Right cardiac atrium (tissue), 5 donors: ENCODE results near the gene C4B. TPM values are rescaled to one million over a fixed set of nuclear protein-coding genes. Genes with fewer than 3 reads are reported as not detected.
"Not testable (repeated sequence)": the region's sequence is repeated elsewhere in the genome, so short reads cannot be mapped to it uniquely, and the experiment has no call there.

ENCODE experiments used
- ATAC-seq, 2 donors: fragments of 200-7000 bp; cut with Tn5 transposase; one replicate each; pipeline versions ENCODE4 v1.8.0 to v1.9.1; 2020; ENCODE audit warnings: moderate library complexity in 2 of 2, mild to moderate bottlenecking in 1 of 2
- DNase-seq, 3 donors: peaks; one replicate each; pipeline ENCODE4 v3.0.0-alpha.2; 2020
- H3K27ac ChIP-seq: one replicate; pipeline ENCODE4 v1.5.1; 2013; ENCODE audit warnings: mild to moderate bottlenecking, low read length, control low read depth, moderate library complexity
- H3K27me3 ChIP-seq: one replicate; pipeline ENCODE4 v1.6.1; 2013; ENCODE audit not compliant: control insufficient read depth, insufficient read depth
- H3K4me1 ChIP-seq: one replicate; pipeline ENCODE4 v1.6.1; 2013; ENCODE audit warnings: low read length; ENCODE audit not compliant: control insufficient read depth, insufficient read depth
- H3K4me3 ChIP-seq: one replicate; pipeline ENCODE4 v1.5.1; 2013; ENCODE audit warnings: low read length, control low read depth
- H3K9me3 ChIP-seq: one replicate; pipeline ENCODE4 v1.6.1; 2013; ENCODE audit warnings: low read length; ENCODE audit not compliant: control insufficient read depth
- WGBS: extraction: QIAGEN DNeasy Blood & Tissue Kit; methylation state at CpG from one replicate; pipeline ENCODE4 v1.1.7; 2013; 5-methylcytosine and 5-hydroxymethylcytosine counted together
- intact Hi-C, 4 donors: fragments of 100-400 bp; cut with DNase I; formaldehyde crosslinking; loops; one replicate each; pipeline versions ENCODE4 v1.11.0 to v1.14.0; 2022 to 2023
- polyA plus RNA-seq: library from polyadenylated mRNA; stranded (reverse); fragments of 200-250 nt; gene quantifications from one replicate; pipeline ENCODE4 v1.2.3, GENCODE V29; 2013
- total RNA-seq, 4 donors: library from RNA; stranded (reverse); fragmentation: NEBNext Ultra II Directional; extraction: Animal tissue kit (Norgen Biotek cat#: 25700); gene quantifications; one replicate each; pipeline ENCODE4 v1.2.1, GENCODE V29; 2021
- donor health status: healthy with polysubstance abuse.
- donor health status: DM: no; HTN: yes; CAD: no.
- donor health status: DM: no; HTN: no; CAD: no.
- donor health status: DM: no; HTN: yes; CAD: no; lungs with severe emphysema.
- donor health status: DM: yes; HTN: yes; CAD: no.

C4B gene
- total and polyA plus RNA-seq, 5 donors = 41.2 to 163 (median 129) TPM

- H3K4me3 ChIP-seq, H3K9me3 ChIP-seq, H3K27me3 ChIP-seq, ATAC-seq, intact Hi-C loops, H3K4me1 ChIP-seq, H3K27ac ChIP-seq: not testable (repeated sequence)
- peak in 1 of 3 donors; percentile 25 for DNase-seq
- WGBS = no CpG with 5 or more reads among the region's 24 CpGs
Measured at GRCh38 chr6:32008037-32008436, 6.6 kb upstream of the C4B start.

DNA sequence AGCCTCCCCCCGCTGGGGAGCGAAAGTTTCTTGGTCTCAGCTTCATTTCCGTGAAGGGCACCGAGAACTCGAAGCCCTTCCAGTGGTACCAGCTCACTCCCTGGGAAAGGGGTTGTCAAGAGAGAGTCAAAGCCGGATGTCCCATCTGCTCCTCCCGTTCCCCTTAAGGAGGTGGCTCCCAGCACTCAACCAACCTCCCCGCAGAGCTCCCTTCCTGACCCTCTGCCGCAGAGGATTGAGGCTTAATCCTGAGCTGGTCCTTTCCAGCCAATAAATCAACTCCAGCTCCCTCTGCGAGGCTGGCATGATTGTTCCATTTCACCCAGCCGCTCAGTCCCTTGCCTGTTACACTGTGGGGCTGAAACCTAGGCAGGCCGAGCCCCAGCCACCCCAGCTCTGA, 6.0 kb upstream of the C4B start:
- H3K27me3 ChIP-seq, H3K4me3 ChIP-seq, H3K9me3 ChIP-seq, intact Hi-C loops, H3K27ac ChIP-seq, ATAC-seq, H3K4me1 ChIP-seq, DNase-seq: not testable (repeated sequence)
- WGBS = 61% methylated on average over 7 of the region's 12 CpGs

GRCh38 chr6:32009537-32009936, 5.1 kb upstream of the C4B start:
- WGBS = 83% methylated on average over 10 of the region's 12 CpGs
- ATAC-seq, H3K27me3 ChIP-seq, H3K9me3 ChIP-seq, H3K4me1 ChIP-seq, intact Hi-C loops, H3K4me3 ChIP-seq, H3K27ac ChIP-seq: not testable (repeated sequence)
- DNase-seq = peak in 1 of 3 donors; percentile 20

GRCh38 chr6:32010856-32011530, 3.6 kb upstream of the C4B start:
- H3K4me1 ChIP-seq, H3K27me3 ChIP-seq, ATAC-seq, H3K9me3 ChIP-seq, H3K4me3 ChIP-seq, H3K27ac ChIP-seq, intact Hi-C loops: not testable (repeated sequence)
- 75% methylated on average over 15 of the region's 27 CpGs for WGBS
- DNase-seq = peak in 2 of 3 donors; percentile 28 to 47

DNA sequence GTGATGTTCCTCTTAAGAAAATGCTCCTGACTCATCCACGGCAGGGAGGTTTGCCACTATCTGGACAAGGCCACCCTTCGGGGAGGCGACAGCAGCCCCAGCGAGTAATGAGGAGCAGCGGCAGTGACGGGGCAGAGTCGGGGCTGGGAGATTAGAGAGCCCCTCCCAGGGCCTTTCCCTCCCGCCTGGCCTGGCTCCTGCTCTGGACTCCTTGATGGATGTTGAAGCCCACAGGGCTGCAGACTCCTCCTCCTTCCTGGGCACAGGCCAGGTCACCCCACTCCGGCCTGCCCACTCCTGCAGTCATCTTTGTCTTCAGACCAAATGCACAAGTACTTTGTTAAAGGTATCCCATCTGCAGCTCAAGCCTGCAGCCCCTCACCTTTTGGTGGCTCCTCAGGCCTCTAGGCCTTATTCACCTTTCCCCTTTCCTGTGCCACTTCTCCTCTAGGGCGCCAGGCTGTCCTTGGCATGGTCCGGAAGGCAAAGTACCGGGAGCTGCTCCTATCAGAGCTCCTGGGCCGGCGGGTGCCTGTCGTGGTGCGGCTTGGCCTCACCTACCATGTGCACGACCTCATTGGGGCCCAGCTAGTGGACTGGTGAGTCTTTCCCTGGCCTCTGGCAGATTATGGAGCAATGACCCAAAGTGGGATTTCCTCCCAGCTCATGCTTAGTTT, 1.5 kb upstream of the C4B start:
- WGBS = 73% methylated on average over 17 of the region's 17 CpGs
- ATAC-seq = peak; percentile 45 to 48
- peak; percentile 51 to 71 (median 64) for DNase-seq
- H3K27ac ChIP-seq, H3K27me3 ChIP-seq, H3K9me3 ChIP-seq, H3K4me1 ChIP-seq, H3K4me3 ChIP-seq, intact Hi-C loops: not testable (repeated sequence)

DNA sequence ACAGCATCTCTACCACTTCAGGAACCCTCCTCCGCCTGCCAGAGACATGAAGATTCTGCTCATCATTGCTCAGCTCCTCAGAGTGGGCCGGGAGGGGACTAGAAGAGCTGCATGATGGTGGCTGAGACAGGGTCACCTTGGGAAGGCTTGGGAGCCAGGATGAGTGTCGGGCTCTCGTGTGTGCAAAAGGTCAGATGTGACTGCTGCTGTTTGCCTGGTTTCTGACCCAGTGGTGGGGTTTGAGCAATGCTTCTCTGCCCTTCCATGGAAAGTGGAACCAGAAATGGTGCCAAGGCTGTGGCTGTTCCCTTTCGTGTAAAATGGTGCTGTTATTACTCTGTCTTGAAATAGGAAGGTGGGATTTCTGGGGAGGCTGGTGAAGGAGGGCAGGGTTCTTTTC, 857 bp upstream of the C4B start:
- H3K9me3 ChIP-seq, H3K27ac ChIP-seq, ATAC-seq, intact Hi-C loops, H3K4me1 ChIP-seq, H3K27me3 ChIP-seq, H3K4me3 ChIP-seq, DNase-seq: not testable (repeated sequence)
- no CpG with 5 or more reads among the region's 5 CpGs for WGBS

DNA sequence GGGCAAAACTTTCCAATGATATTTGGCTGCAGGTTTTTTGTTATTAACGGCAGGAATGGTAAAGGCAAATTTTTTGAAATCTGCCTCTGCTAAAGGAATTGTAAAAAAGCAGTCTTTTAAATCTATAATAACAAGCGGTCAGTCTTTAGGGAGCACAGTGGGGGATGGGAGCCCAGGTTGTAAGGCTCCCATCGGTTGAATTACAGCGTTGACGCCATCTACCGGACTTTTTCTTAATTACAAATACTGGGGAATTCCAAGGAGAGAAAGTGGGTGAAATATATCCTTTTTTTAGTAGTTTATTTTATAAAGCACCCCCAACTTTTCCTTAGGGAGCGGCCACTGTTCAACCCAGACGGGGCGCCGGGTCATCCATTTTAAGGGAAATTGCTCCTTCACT, 7.5 kb downstream of the C4B start:
- ATAC-seq, DNase-seq, H3K9me3 ChIP-seq, H3K4me3 ChIP-seq, intact Hi-C loops, H3K27me3 ChIP-seq, H3K27ac ChIP-seq, H3K4me1 ChIP-seq: not testable (repeated sequence)
- no CpG with 5 or more reads among the region's 10 CpGs for WGBS

DNA sequence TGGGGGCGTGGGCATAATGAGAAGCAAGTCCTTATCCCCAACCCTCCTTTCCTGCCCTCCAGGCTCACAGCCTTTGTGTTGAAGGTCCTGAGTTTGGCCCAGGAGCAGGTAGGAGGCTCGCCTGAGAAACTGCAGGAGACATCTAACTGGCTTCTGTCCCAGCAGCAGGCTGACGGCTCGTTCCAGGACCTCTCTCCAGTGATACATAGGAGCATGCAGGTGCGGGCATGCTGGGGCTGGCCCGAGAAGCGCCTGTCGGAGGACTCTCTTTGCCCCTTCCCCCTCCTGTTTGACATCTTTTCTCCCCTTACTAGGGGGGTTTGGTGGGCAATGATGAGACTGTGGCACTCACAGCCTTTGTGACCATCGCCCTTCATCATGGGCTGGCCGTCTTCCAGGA, 14.0 kb downstream of the C4B start:
- DNase-seq, intact Hi-C loops, H3K9me3 ChIP-seq, H3K27me3 ChIP-seq, H3K4me3 ChIP-seq, H3K27ac ChIP-seq, ATAC-seq, H3K4me1 ChIP-seq: not testable (repeated sequence)
- 90% methylated on average over 7 of the region's 10 CpGs for WGBS

DNA sequence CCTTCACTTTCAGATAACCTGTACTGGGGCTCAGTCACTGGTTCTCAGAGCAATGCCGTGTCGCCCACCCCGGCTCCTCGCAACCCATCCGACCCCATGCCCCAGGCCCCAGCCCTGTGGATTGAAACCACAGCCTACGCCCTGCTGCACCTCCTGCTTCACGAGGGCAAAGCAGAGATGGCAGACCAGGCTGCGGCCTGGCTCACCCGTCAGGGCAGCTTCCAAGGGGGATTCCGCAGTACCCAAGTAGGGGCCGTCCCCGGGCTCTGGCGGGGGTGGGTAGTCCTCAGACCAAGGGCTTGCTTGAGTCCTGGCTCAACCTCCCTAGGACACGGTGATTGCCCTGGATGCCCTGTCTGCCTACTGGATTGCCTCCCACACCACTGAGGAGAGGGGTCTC, 15.0 kb downstream of the C4B start:
- H3K4me1 ChIP-seq, DNase-seq, ATAC-seq, H3K4me3 ChIP-seq, H3K27me3 ChIP-seq, H3K9me3 ChIP-seq, intact Hi-C loops, H3K27ac ChIP-seq: not testable (repeated sequence)
- 91% methylated on average over 7 of the region's 14 CpGs for WGBS

- DNase-seq, H3K27me3 ChIP-seq, H3K4me1 ChIP-seq, H3K9me3 ChIP-seq, H3K4me3 ChIP-seq, H3K27ac ChIP-seq, intact Hi-C loops: not testable (repeated sequence)
- peak; percentile 55 to 59 for ATAC-seq
- WGBS = no CpG with 5 or more reads among the region's 16 CpGs
Measured at GRCh38 chr6:32035283-32036013, 20.9 kb downstream of the C4B start.

DNA sequence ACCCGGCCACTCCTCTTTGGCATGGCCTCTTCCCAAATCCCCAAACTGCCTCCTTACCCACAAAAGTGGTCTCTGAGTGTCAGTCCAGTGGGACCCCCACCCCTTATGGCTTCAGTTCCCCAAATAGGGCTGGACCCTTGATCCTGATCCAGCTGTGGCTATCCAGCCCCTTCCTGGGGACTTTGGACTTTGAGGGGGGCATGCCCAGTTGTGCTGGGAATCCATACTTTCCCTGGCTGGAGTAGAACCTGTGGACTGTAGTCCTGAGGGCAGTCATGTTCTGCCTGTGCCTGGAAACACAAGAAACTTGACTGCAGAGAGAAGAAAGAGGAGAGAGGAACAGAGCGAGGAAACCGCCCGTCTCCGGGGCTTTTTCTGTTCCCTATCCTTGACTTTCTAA, 22.5 kb downstream of the C4B start:
- WGBS = 76% methylated on average over 5 of the region's 5 CpGs
- ATAC-seq, H3K27ac ChIP-seq, intact Hi-C loops, H3K27me3 ChIP-seq, H3K4me1 ChIP-seq, H3K4me3 ChIP-seq, H3K9me3 ChIP-seq: not testable (repeated sequence)
- DNase-seq = peak; percentile 3 to 17 (median 10)
